GM18499 (cell line): ENCODE data around the gene ARRDC4.
"Not testable (repeated sequence)": the region's sequence is repeated elsewhere in the genome, so short reads cannot be mapped to it uniquely, and the experiment has no call there.

Experiments used
- ATAC-seq: cut with Tn5 transposase; IDR thresholded peaks from one replicate; pipeline ENCODE4 v1.9.1; 2021; ENCODE audit warnings: moderate number of reproducible peaks; ENCODE audit not compliant: insufficient read depth, unreplicated experiment

Gene ARRDC4

GRCh38 chr15:97963779-97964178 lies 3.3 kb downstream of the ARRDC4 start:
- ATAC-seq: no peak

- ATAC-seq: no peak
Measured at GRCh38 chr15:97966246-97966645, 5.7 kb downstream of the ARRDC4 start.

- no peak for ATAC-seq
Measured at GRCh38 chr15:97966924-97967620, 6.6 kb downstream of the ARRDC4 start.

GRCh38 chr15:97967881-97968280 lies 7.4 kb downstream of the ARRDC4 start:
- no peak for ATAC-seq

GRCh38 chr15:97968380-97968779 lies 7.9 kb downstream of the ARRDC4 start:
- ATAC-seq: no peak

GRCh38 chr15:97972366-97972765 lies 11.9 kb downstream of the ARRDC4 start:
- ATAC-seq: no peak

- ATAC-seq: no peak
Measured at GRCh38 chr15:97976129-97976528, 15.6 kb downstream of the ARRDC4 start.

- no peak for ATAC-seq
Measured at GRCh38 chr15:97976766-97977503, 16.4 kb downstream of the ARRDC4 start.

- ATAC-seq: no peak
Measured at GRCh38 chr15:97977734-97978133, 17.2 kb downstream of the ARRDC4 start.

GRCh38 chr15:97978401-97979139 lies 18.1 kb downstream of the ARRDC4 start:
- ATAC-seq: no peak

GRCh38 chr15:97979140-97979520 lies 18.6 kb downstream of the ARRDC4 start:
- no peak for ATAC-seq

GRCh38 chr15:97981058-97981457 lies 20.6 kb downstream of the ARRDC4 start:
- ATAC-seq: no peak

- ATAC-seq: no peak
Measured at GRCh38 chr15:97981758-97982157, 21.3 kb downstream of the ARRDC4 start.

- no peak for ATAC-seq
Measured at GRCh38 chr15:97984157-97984556, 23.7 kb downstream of the ARRDC4 start.

- ATAC-seq: not testable (repeated sequence)
Measured at GRCh38 chr15:97985979-97986378, 25.5 kb downstream of the ARRDC4 start.

- no peak for ATAC-seq
Measured at GRCh38 chr15:97986781-97987180, 26.3 kb downstream of the ARRDC4 start.

GRCh38 chr15:97989299-97989698 lies 28.8 kb downstream of the ARRDC4 start:
- ATAC-seq: no peak

GRCh38 chr15:97991972-97992541 lies 31.6 kb downstream of the ARRDC4 start:
- no peak for ATAC-seq

GRCh38 chr15:97992823-97993222 lies 32.3 kb downstream of the ARRDC4 start:
- no peak for ATAC-seq

GRCh38 chr15:97993310-97993738 lies 32.8 kb downstream of the ARRDC4 start:
- ATAC-seq: no peak

GRCh38 chr15:97994236-97994635 lies 33.7 kb downstream of the ARRDC4 start:
- no peak for ATAC-seq
